ENCODE measurements around the gene SSBP4. TPM values are rescaled to one million over a fixed set of nuclear protein-coding genes. Genes with fewer than 3 reads are reported as not detected.

The SSBP4 gene
- total and polyA plus RNA-seq, 9 of the 15 experiments (the other 6 are each of a cell fraction or from before 2014, with no cell fraction given): 1.1 to 189 (median 39.0) TPM

- peak in 1 of 3 experiments; percentile 26; a peak in 2 of 6 replicates for TF ChIP-seq CTCF (IDR thresholded peaks at IDR 0.05 in 2 of 3, conservative IDR thresholded peaks at IDR 0.05 in 1 of 3; ENCODE audit: insufficient read depth in 2 of 3, low read depth in 1 of 3, low read length in 3 of 3)
These were observed 6.5 kb upstream of the SSBP4 start (continued) for GRCh38 chr19:18412610-18413239.

DNA sequence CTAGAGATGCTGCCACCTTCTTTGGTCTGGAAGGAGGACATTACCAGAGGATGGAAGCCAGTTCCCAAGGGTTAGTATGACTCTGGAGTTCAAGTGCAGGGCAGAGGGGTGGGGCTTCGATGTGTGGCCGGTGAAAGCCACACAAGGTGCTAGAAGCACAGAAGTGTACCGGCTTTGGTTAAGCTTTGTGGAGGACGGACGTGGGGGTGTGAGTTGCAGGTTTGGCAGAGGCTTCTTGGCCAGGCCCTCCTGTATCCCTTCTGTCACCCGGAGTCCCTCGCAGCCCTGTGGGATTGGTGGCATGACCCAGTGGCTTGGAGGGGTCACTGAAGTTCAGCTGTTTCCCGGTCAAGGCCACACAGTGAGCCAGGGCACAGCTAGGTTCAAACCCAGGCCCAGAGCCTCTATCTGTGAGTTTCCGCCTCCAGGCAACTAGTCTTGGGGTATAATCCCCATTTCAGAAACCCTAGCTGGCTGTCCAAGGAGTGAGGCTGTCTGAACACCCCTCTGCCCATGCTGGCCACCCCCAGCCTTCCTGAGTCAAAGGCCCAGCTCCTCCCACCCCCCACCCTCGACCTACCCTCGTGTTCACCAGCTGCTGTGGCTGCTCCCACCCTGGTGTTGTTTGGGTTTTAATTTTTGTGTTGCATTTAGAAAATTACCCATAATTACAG lies 4.6 kb upstream of the SSBP4 start:
- POLR2A ChIA-PET: interaction anchor here (0.5 to 11.1 kb wide), 11 partner anchors 14 to 295 kb away, joined by 3 to 244 read pairs (median 3); partner anchors contain the start of genes GDF15 and JUND
- no peak for TF ChIP-seq ZBTB40 (IDR thresholded peaks at IDR 0.05)
- TF ChIP-seq ZBTB40 (CRISPR knock-in tag; IDR thresholded peaks at IDR 0.05): no peak
- TF ChIP-seq ZBTB17 (CRISPR knock-in tag; IDR thresholded peaks at IDR 0.05): no peak
- no peak for TF ChIP-seq KLF10 (CRISPR knock-in tag; IDR thresholded peaks at IDR 0.05)
- TF ChIP-seq NEUROD1 (IDR thresholded peaks at IDR 0.05; ENCODE audit: borderline replicate concordance, low read depth, low read length, partially characterized antibody): no peak
- no peak for TF ChIP-seq NRF1 (conservative IDR thresholded peaks at IDR 0.05 in 1 of 2, IDR thresholded peaks at IDR 0.05 in 1 of 2)

More for the DNA sequence above, 4.6 kb upstream of the SSBP4 start:
- CTCF ChIA-PET (ENCODE audit: low intra/inter-chr PET ratio): interaction anchor here (0.8 to 0.9 kb wide), 2 partner anchors 13 to 65 kb away, joined by 3 to 4 read pairs; no protein-coding TSS in a partner anchor
- H3K9ac ChIP-seq (ENCODE audit: insufficient read depth in 1 of 2, low read depth in 2 of 2, low read length in 2 of 2): peak overlapping the region; percentile 82 to 93
- 0% methylated on average over 11 of the region's 11 CpGs for whole genome bisulfite sequencing (ENCODE audit: insufficient coverage, low coverage, missing lambda C conversion rate)
- H3K79me2 ChIP-seq (ENCODE audit: control insufficient read depth, insufficient read depth, low read length): peaks cover 19% of the 10 kb centered on the region
- no peaks in the 10 kb centered on the region for H3K9me1 ChIP-seq (ENCODE audit: control insufficient read depth, insufficient read depth, low read length)
- DNase-seq (ENCODE audit: extremely low read depth in 1 of 4, low spot score in 3 of 4) (peak; percentile 42 to 91 (median 60)), FAIRE-seq (peak; percentile 91), ATAC-seq (peak; percentile 20)
- peaks cover 41 to 70% of the 10 kb centered on the region in 2 experiments for H3K4me1 ChIP-seq (replicated peaks in 1 of 2; ENCODE audit: control insufficient read depth in 2 of 2, insufficient read depth in 2 of 2, low read length in 2 of 2)
- no peaks in the 10 kb centered on the region for H3K9me3 ChIP-seq (replicated peaks; ENCODE audit: control insufficient read depth, insufficient read depth, low read depth, low read length)
- H3K27ac ChIP-seq (ENCODE audit: extremely low read depth, low read depth, low read length): peak overlapping the region; percentile 97
- peak overlapping the region; percentile 88 for H3K4me2 ChIP-seq (ENCODE audit: insufficient read depth, low read length)
- no peaks in the 10 kb centered on the region for H3K27me3 ChIP-seq (ENCODE audit: control insufficient read depth in 2 of 2, insufficient read depth in 2 of 2, low read length in 2 of 2)
- H3K36me3 ChIP-seq (ENCODE audit: control insufficient read depth, insufficient read depth, low read length): no peaks in the 10 kb centered on the region
- peak overlapping the region; percentile 42 for H3K4me3 ChIP-seq
- in situ Hi-C loops (cut with MboI): loop anchor here (10.0 kb wide), 1 partner anchor 320 kb away; the partner anchor contains the start of gene MAST3
- intact Hi-C loops (cut with micrococcal nuclease): loop anchor here (2.0 to 5.0 kb wide), 3 partner anchors 134 to 352 kb away; partner anchors contain the start of genes JUND and RAB3A
- BruUV-seq (replicated peaks): TSS peak; percentile 89
- H2AFZ ChIP-seq (ENCODE audit: low read depth, low read length): peak overlapping the region; percentile 91
- H4K20me1 ChIP-seq (replicated peaks; ENCODE audit: control insufficient read depth, insufficient read depth, low read length): no peaks in the 10 kb centered on the region

Data from K562 (cell line).